Epithelial cell of prostate (primary cell): ENCODE measurements around the gene GRHPR.
A peak's percentile ranks its signal among the peaks of the same experiment; 100 is the strongest.
"Not testable (repeated sequence)": the region's sequence is repeated elsewhere in the genome, so short reads cannot be mapped to it uniquely, and the experiment has no call there.

ENCODE experiments used
- DNase-seq: peaks from one replicate; pipeline ENCODE4 v3.0.0-alpha.2; 2011; ENCODE audit warnings: low read depth, low spot score
- H3K27ac ChIP-seq: fragments of 450-650 bp; 2 replicates; pipeline ENCODE4 v1.5.1; 2017; ENCODE audit warnings: mild to moderate bottlenecking

The GRHPR gene

GRCh38 chr9:37443566-37443965 is 21.1 kb downstream of the GRHPR start:
- no peak for DNase-seq
- H3K27ac ChIP-seq, result no peak overlapping the region

- no peak for DNase-seq
- H3K27ac ChIP-seq, result no peak overlapping the region
Measured at GRCh38 chr9:37444890-37445289, 22.4 kb downstream of the GRHPR start.

- no peak for DNase-seq
- no peak overlapping the region for H3K27ac ChIP-seq
Measured at GRCh38 chr9:37445832-37446231, 23.3 kb downstream of the GRHPR start.

GRCh38 chr9:37446401-37446800 is 23.9 kb downstream of the GRHPR start:
- no peak for DNase-seq
- no peak overlapping the region for H3K27ac ChIP-seq

GRCh38 chr9:37447111-37447510 is 24.6 kb downstream of the GRHPR start:
- no peak overlapping the region for H3K27ac ChIP-seq

GRCh38 chr9:37449862-37450632 is 27.6 kb downstream of the GRHPR start:
- DNase-seq, result no peak
- no peak overlapping the region for H3K27ac ChIP-seq

More at GRCh38 chr9:37447111-37447510, 24.6 kb downstream of the GRHPR start:
- no peak for DNase-seq

- DNase-seq, result no peak
Measured at GRCh38 chr9:37451628-37452027, 29.1 kb downstream of the GRHPR start.

GRCh38 chr9:37452611-37453010 is 30.1 kb downstream of the GRHPR start:
- no peak for DNase-seq
- no peak overlapping the region for H3K27ac ChIP-seq

More at GRCh38 chr9:37451628-37452027, 29.1 kb downstream of the GRHPR start:
- no peak overlapping the region for H3K27ac ChIP-seq

GRCh38 chr9:37453827-37454226 is 31.3 kb downstream of the GRHPR start:
- DNase-seq, result no peak

GRCh38 chr9:37454238-37454637 is 31.7 kb downstream of the GRHPR start:
- H3K27ac ChIP-seq, result peak overlapping the region; percentile 19

More at GRCh38 chr9:37453827-37454226, 31.3 kb downstream of the GRHPR start:
- peak overlapping the region; percentile 19 for H3K27ac ChIP-seq

GRCh38 chr9:37455884-37456647 is 33.6 kb downstream of the GRHPR start:
- no peak overlapping the region for H3K27ac ChIP-seq
- no peak for DNase-seq

More at GRCh38 chr9:37454238-37454637, 31.7 kb downstream of the GRHPR start:
- no peak for DNase-seq

GRCh38 chr9:37456817-37457216 is 34.3 kb downstream of the GRHPR start:
- no peak for DNase-seq

GRCh38 chr9:37464006-37464405 is 41.5 kb downstream of the GRHPR start:
- no peak for DNase-seq
- peak overlapping the region; percentile 92 for H3K27ac ChIP-seq

More at GRCh38 chr9:37456817-37457216, 34.3 kb downstream of the GRHPR start:
- no peak overlapping the region for H3K27ac ChIP-seq

- H3K27ac ChIP-seq, result peak overlapping the region; percentile 92
- DNase-seq, result no peak
Measured at GRCh38 chr9:37464426-37465248, 42.1 kb downstream of the GRHPR start.

GRCh38 chr9:37465249-37466036 is 42.9 kb downstream of the GRHPR start, which contains the start of gene ZBTB5:
ZBTB5 (minus strand) TSS chr9:37465450; CDS start chr9:37442551, 22,899 bp downstream.
- peak within 1 kb of the TSS; percentile 92 for H3K27ac ChIP-seq
- peak; percentile 98 for DNase-seq

- no peak for DNase-seq
- peak overlapping the region; percentile 92 for H3K27ac ChIP-seq
Measured at GRCh38 chr9:37466037-37466709, 43.7 kb downstream of the GRHPR start.

- DNase-seq, H3K27ac ChIP-seq: not testable (repeated sequence)
Measured at GRCh38 chr9:37467530-37467929, 45.0 kb downstream of the GRHPR start.

- no peak overlapping the region for H3K27ac ChIP-seq
- no peak for DNase-seq
Measured at GRCh38 chr9:37468620-37469019, 46.1 kb downstream of the GRHPR start.
